GM12891 (cell line): Measurements from ENCODE around the gene SCN3A.

Experiments
- DNase-seq: peaks from one replicate; pipeline ENCODE4 v3.0.0; 2011; ENCODE audit warnings: low spot score; ENCODE audit not compliant: insufficient read length
- FAIRE-seq: peaks from 2 replicates; lab custom pipeline; 2011; peaks lifted over from hg19 to GRCh38; lab: Jason Lieb, UNC
- PAX5 ChIP-seq: IDR thresholded peaks from 2 replicates; pipeline ENCODE4 v1.6.1; 2011; ENCODE audit warnings: low read length, moderate library complexity, mild to moderate bottlenecking; ENCODE audit not compliant: insufficient read depth, severe bottlenecking
- POLR2A ChIP-seq: IDR thresholded peaks from 2 replicates; pipeline ENCODE4 v1.6.1; 2011; ENCODE audit warnings: low read depth, low read length, control low read depth
- POLR2AphosphoS5 ChIP-seq: IDR thresholded peaks from 2 replicates; pipeline ENCODE4 v1.6.1; 2011; ENCODE audit warnings: low read depth, low read length, control low read depth
- POU2F2 ChIP-seq: IDR thresholded peaks from 2 replicates; pipeline ENCODE4 v1.6.1; 2011; ENCODE audit warnings: low read depth, mild to moderate bottlenecking, control low read depth, low read length, moderate library complexity
- SPI1 ChIP-seq: IDR thresholded peaks from 2 replicates; pipeline ENCODE4 v1.6.1; 2011; ENCODE audit warnings: low read depth, low read length, control low read depth
- TAF1 ChIP-seq: IDR thresholded peaks from 2 replicates; pipeline ENCODE4 v1.6.1; 2011; ENCODE audit warnings: low read depth, low read length, control low read depth

The SCN3A gene

DNA sequence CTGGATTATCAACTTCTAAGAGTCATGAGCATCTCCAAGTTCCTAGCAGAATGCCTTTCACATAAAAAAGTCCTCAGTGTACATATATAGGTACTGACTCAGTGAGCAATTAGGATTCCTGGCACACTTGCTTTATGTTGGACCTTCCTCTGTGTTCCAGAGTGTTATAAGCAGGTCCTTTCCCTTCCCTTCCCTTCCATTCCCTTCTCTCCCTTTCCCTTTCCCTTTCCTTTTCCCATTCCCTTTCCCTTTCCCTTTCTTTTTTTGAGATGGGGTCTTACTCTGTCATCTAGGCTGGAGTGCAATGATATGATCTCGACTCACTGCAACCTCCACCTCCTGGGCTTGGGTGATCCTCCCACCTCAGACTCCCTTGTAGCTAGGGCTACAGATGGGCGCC, 48.7 kb downstream of the SCN3A start:
- DNase-seq: no peak
- FAIRE-seq: no peak
- TF ChIP-seq POLR2A: no peak
- no peak for TF ChIP-seq POU2F2
- no peak for TF ChIP-seq SPI1
- no peak for TF ChIP-seq TAF1
- no peak for TF ChIP-seq POLR2AphosphoS5
- TF ChIP-seq PAX5: no peak

GRCh38 chr2:165149439-165149838, 54.4 kb downstream of the SCN3A start:
- TF ChIP-seq TAF1: no peak
- no peak for TF ChIP-seq POLR2A
- no peak for TF ChIP-seq POU2F2
- no peak for TF ChIP-seq PAX5
- no peak for TF ChIP-seq SPI1
- no peak for TF ChIP-seq POLR2AphosphoS5
- no peak for FAIRE-seq
- DNase-seq: no peak

GRCh38 chr2:165147186-165148045, 56.4 kb downstream of the SCN3A start:
- TF ChIP-seq POU2F2 (no peak), POLR2A (no peak), TAF1 (no peak), POLR2AphosphoS5 (no peak)
- DNase-seq (no peak), FAIRE-seq (no peak)

- TF ChIP-seq SPI1 (peak; percentile 92), POLR2A (no peak)
- FAIRE-seq (no peak), DNase-seq (no peak)
Measured at GRCh38 chr2:165144315-165144714, 59.5 kb downstream of the SCN3A start.

DNA sequence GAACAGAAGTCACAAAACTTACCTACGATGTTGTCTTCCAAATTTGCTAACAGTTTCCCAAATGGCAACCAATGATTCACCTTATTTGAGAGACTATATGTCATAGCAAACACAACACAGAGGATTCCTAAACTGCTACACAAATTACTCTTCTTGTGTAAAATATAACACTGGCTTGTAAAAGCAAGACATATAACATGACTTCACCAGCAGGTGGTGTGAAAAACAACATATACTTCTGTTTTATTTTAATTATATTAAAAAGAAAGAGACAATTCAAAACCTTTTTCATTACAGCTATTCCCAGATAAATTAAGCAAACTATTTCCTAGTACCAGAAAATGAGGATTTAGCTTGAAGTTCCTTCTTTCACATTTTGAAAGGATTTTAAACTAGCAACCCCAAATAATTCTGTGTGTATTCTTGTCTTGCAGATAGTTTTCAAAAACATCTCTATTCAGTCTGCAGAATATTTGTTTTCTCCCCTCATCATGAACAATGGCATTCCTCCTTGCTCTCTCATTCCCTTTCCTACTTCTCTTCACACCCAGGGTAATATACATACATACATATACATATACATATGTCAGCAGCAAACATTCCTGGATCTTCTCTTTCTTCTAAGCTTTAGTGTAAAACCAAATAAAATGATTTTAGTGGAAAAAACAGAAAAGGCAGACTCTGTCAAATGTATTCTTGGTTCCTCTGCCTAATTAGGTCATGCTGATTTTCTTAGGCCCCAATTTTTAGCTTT, 62.1 kb downstream of the SCN3A start:
- TF ChIP-seq POU2F2 (no peak), TAF1 (no peak), POLR2AphosphoS5 (no peak), POLR2A (no peak)
- no peak for DNase-seq
- FAIRE-seq: no peak

- FAIRE-seq: no peak
- TF ChIP-seq POLR2AphosphoS5 (no peak), TAF1 (no peak)
- DNase-seq: no peak
Measured at GRCh38 chr2:165126244-165126643, 77.6 kb downstream of the SCN3A start.

- no peak for FAIRE-seq
- TF ChIP-seq SPI1 (no peak), POLR2AphosphoS5 (no peak)
Measured at GRCh38 chr2:165122521-165122920, 81.3 kb downstream of the SCN3A start.

DNA sequence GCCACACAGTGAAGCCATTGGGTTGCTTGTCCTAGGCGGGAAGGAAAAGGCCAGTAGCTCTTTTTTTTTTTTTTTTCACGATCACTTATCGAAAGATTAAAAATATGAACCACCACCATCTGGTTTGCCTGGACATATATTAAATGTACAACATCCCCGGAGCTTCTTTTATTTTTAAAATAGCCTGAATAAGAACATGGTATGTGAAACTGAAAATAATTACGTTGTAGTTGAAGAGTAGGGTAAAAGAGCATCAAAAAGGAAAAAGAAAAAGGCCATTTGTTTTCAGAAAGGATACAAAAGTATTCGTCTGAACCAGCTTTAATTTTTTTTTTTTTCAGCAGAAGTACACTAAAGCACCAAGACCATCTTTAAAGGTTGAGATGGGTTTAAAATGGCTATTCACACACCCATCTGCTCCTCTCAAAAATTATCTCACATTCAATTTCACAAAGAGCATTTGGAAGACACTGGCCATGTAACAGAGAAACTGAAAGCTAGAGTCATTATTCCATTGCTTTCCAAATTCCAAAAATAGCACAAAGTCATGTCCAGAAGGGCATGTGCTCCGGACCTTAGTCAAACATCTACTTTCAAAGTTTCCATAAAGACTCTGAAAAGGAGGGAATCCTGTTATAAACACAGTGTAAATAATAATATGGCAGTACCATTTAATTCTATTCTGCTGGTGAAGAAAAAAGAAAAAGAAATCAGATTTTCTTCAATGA, 82.9 kb downstream of the SCN3A start:
- no peak for FAIRE-seq

More at GRCh38 chr2:165122521-165122920, 81.3 kb downstream of the SCN3A start:
- DNase-seq: no peak

GRCh38 chr2:165115258-165115657, 88.6 kb downstream of the SCN3A start:
- DNase-seq (no peak), FAIRE-seq (no peak)
- no peak for TF ChIP-seq POU2F2
- no peak for TF ChIP-seq POLR2A
- TF ChIP-seq SPI1: no peak
- no peak for TF ChIP-seq PAX5
- no peak for TF ChIP-seq POLR2AphosphoS5
- TF ChIP-seq TAF1: no peak

More for the DNA sequence above, 82.9 kb downstream of the SCN3A start:
- no peak for DNase-seq
- TF ChIP-seq PAX5 (no peak), POLR2A (no peak), POLR2AphosphoS5 (no peak), POU2F2 (no peak)

GRCh38 chr2:165114346-165114939, 89.4 kb downstream of the SCN3A start:
- no peak for FAIRE-seq
- TF ChIP-seq PAX5: no peak
- no peak for TF ChIP-seq POLR2AphosphoS5
- TF ChIP-seq TAF1: no peak
- no peak for TF ChIP-seq POLR2A
- TF ChIP-seq SPI1: no peak
- TF ChIP-seq POU2F2: no peak
- no peak for DNase-seq
